CD14-positive monocyte (primary cell): ENCODE results near the gene ST8SIA1. TPM values are rescaled to one million over a fixed set of nuclear protein-coding genes. Genes with fewer than 3 reads are reported as not detected.

Experiments used
- DNase-seq, 3 donors: peaks; one replicate each; pipeline ENCODE4 v3.0.0-alpha.2; 2011 to 2022
- H2AFZ ChIP-seq: 2 replicates; pipeline ENCODE4 v1.6.0; 2012; ENCODE audit warnings: mild to moderate bottlenecking, low read depth, low read length, inconsistent platforms; ENCODE audit not compliant: insufficient read depth, poor library complexity, severe bottlenecking
- H3K27ac ChIP-seq, 2 donors: 1 replicate in 1 of 2; 2 replicates in 1 of 2; pipeline ENCODE4 v1.5.1; 2012 to 2013; ENCODE audit warnings: low read length in 2 of 2, control low read depth in 1 of 2, inconsistent platforms in 1 of 2, low read depth in 1 of 2, mild to moderate bottlenecking in 1 of 2
- H3K27me3 ChIP-seq, 2 donors: one replicate each; pipeline versions ENCODE4 v1.6.0 to v1.6.1; 2011 to 2013; ENCODE audit warnings: low read length in 2 of 2; ENCODE audit not compliant: control insufficient read depth in 2 of 2, insufficient read depth in 2 of 2
- H3K36me3 ChIP-seq, 2 donors: replicated peaks in 1 of 2; 1 replicate in 1 of 2; 2 replicates in 1 of 2; pipeline versions ENCODE4 v1.5.1 to v1.6.1; 2012 to 2013; ENCODE audit warnings: low read length in 2 of 2, control low read depth in 1 of 2, inconsistent platforms in 1 of 2, mild to moderate bottlenecking in 1 of 2; ENCODE audit not compliant: insufficient read depth in 2 of 2, control insufficient read depth in 1 of 2
- H3K4me1 ChIP-seq, 2 donors: 1 replicate in 1 of 2; 2 replicates in 1 of 2; pipeline versions ENCODE4 v1.5.1 to v1.6.1; 2012 to 2013; ENCODE audit warnings: low read length in 2 of 2, control low read depth in 1 of 2, inconsistent platforms in 1 of 2, mild to moderate bottlenecking in 1 of 2, moderate library complexity in 1 of 2; ENCODE audit not compliant: insufficient read depth in 2 of 2, control insufficient read depth in 1 of 2
- H3K4me2 ChIP-seq: replicated peaks from 2 replicates; pipeline ENCODE3; 2012; ENCODE audit warnings: low read length, moderate library complexity, mild to moderate bottlenecking; ENCODE audit not compliant: poor library complexity, severe bottlenecking; ENCODE audit errors: extremely low read depth
- H3K4me3 ChIP-seq, 3 experiments: fragments of 200-600 bp in 1 of 3; sonication (generic) in 1 of 3; replicated peaks in 1 of 3; 1 replicate in 2 of 3; 2 replicates in 1 of 3; pipeline ENCODE4 v1.5.1; 2011 to 2013; ENCODE audit warnings: low read length in 3 of 3, mild to moderate bottlenecking in 3 of 3, control low read depth in 2 of 3, low read depth in 2 of 3, inconsistent platforms in 1 of 3, moderate library complexity in 1 of 3
- H3K79me2 ChIP-seq: 2 replicates; pipeline ENCODE4 v1.6.0; 2012; ENCODE audit warnings: mild to moderate bottlenecking, control low read depth, inconsistent platforms, low read length, moderate library complexity; ENCODE audit not compliant: insufficient read depth
- H3K9ac ChIP-seq: 2 replicates; pipeline ENCODE4 v1.6.0; 2017; ENCODE audit warnings: low read length, mild to moderate bottlenecking; ENCODE audit not compliant: insufficient read depth, poor library complexity, severe bottlenecking
- H3K9me3 ChIP-seq, 2 donors: replicated peaks in 1 of 2; 1 replicate in 1 of 2; 2 replicates in 1 of 2; pipeline versions ENCODE4 v1.5.1 to v1.6.1; 2012 to 2013; ENCODE audit warnings: low read length in 2 of 2, control low read depth in 1 of 2; ENCODE audit not compliant: control insufficient read depth in 1 of 2, insufficient read depth in 1 of 2
- H4K20me1 ChIP-seq: 2 replicates; pipeline ENCODE4 v1.6.0; 2012; ENCODE audit warnings: mild to moderate bottlenecking, low read length, control low read depth, moderate library complexity; ENCODE audit not compliant: insufficient read depth
- H3K27ac Mint-ChIP-seq, 7 donors: one replicate each; pipeline ENCODE4 v1.8.0; 2020; ENCODE audit warnings: mild to moderate bottlenecking in 7 of 7, mixed read lengths in 7 of 7, moderate library complexity in 6 of 7, inconsistent platforms in 2 of 7
- H3K27me3 Mint-ChIP-seq, 3 donors: one replicate each; pipeline ENCODE4 v1.8.0; 2021 to 2022; ENCODE audit warnings: low read depth in 3 of 3, mild to moderate bottlenecking in 3 of 3, mixed read lengths in 3 of 3, moderate library complexity in 3 of 3, inconsistent platforms in 1 of 3
- H3K36me3 Mint-ChIP-seq, 2 donors: one replicate each; pipeline ENCODE4 v1.8.0; 2020; ENCODE audit warnings: mixed read lengths in 2 of 2, inconsistent platforms in 1 of 2, mild to moderate bottlenecking in 1 of 2
- H3K4me1 Mint-ChIP-seq: one replicate; pipeline ENCODE4 v1.8.0; 2020; ENCODE audit warnings: mild to moderate bottlenecking, mixed read lengths
- H3K4me3 Mint-ChIP-seq, 2 donors: one replicate each; pipeline ENCODE4 v1.8.0; 2020; ENCODE audit warnings: mild to moderate bottlenecking in 2 of 2, mixed read lengths in 2 of 2, moderate library complexity in 1 of 2
- H3K9me3 Mint-ChIP-seq, 7 donors: one replicate each; pipeline ENCODE4 v1.8.0; 2020 to 2022; ENCODE audit warnings: mixed read lengths in 7 of 7, mild to moderate bottlenecking in 6 of 7, moderate library complexity in 6 of 7, inconsistent platforms in 2 of 7
- CTCF ChIP-seq: fragments of 200-600 bp; IDR thresholded peaks from one replicate; pipeline ENCODE4 v1.8.0; 2022; ENCODE audit warnings: antibody characterized with exemption, mild to moderate bottlenecking
- WGBS: methylation state at CpG from one replicate; pipeline ENCODE4 v1.1.5; 2013; ENCODE audit warnings: missing lambda C conversion rate; ENCODE audit not compliant: insufficient coverage; 5-methylcytosine and 5-hydroxymethylcytosine counted together
- intact Hi-C, 2 donors: fragments of 100-400 bp; cut with micrococcal nuclease; formaldehyde crosslinking; loops; one replicate each; pipeline versions ENCODE4 v1.15.0 to v1.15.1; 2023
- polyA plus RNA-seq, 3 donors: library from polyadenylated mRNA; depleted of rRNA in 1 of 3; unstranded in 2 of 3; stranded (reverse) in 1 of 3; fragments of 300-500 nt in 2 of 3; fragments of >200 nt in 1 of 3; fragmentation: Illumina TruSeq in 2 of 3; gene quantifications; 1 replicate in 2 of 3; 2 replicates in 1 of 3; pipeline ENCODE4 v1.2.3, GENCODE V29; 2012 to 2021

ST8SIA1 gene
- polyA plus RNA-seq, 3 donors = not detected

- Histone ChIP-seq H3K4me3 (peak overlapping the region in 1 of 3 experiments; percentile 6), H3K4me1 (peaks cover 18 to 20% of the 10 kb centered on the region in 2 donors), H3K79me2 (no peaks in the 10 kb centered on the region), H3K9ac (no peak overlapping the region), H4K20me1 (no peaks in the 10 kb centered on the region), H3K27ac (no peak overlapping the region), H3K36me3 (no peaks in the 10 kb centered on the region), H2AFZ (no peak overlapping the region), H3K9me3 (peaks cover 0 to 3% of the 10 kb centered on the region in 2 donors), H3K27me3 (no peaks in the 10 kb centered on the region), H3K4me2 (peak overlapping the region; percentile 27)
- Mint-ChIP-seq H3K4me3 (peak overlapping the region in 1 of 2 donors; percentile 9), H3K27me3 (peaks cover 0 to 1% (median 0%) of the 10 kb centered on the region in 3 donors), H3K27ac (peak overlapping the region in 4 of 7 donors; percentile 1 to 45 (median 15)), H3K36me3 (no peaks in the 10 kb centered on the region), H3K4me1 (peaks cover 20% of the 10 kb centered on the region), H3K9me3 (peaks cover 0 to 12% (median 5%) of the 10 kb centered on the region in 7 donors)
- peak; percentile 28 to 43 (median 39) for DNase-seq
- TF ChIP-seq CTCF = no peak
- 0% methylated on average over 3 of the region's 5 CpGs for WGBS
- intact Hi-C loops = no loop called here
Measured at GRCh38 chr12:22360774-22361173, 26.3 kb upstream of the ST8SIA1 start.

- peaks cover 20% of the 10 kb centered on the region for H3K4me1 Mint-ChIP-seq
- no peak overlapping the region for H3K27ac Mint-ChIP-seq
- H3K4me2 ChIP-seq = no peak overlapping the region
- no peaks in the 10 kb centered on the region for H3K27me3 ChIP-seq
- H4K20me1 ChIP-seq = no peaks in the 10 kb centered on the region
- no peaks in the 10 kb centered on the region for H3K36me3 ChIP-seq
- H3K9me3 ChIP-seq = no peaks in the 10 kb centered on the region
- peaks cover 0 to 1% (median 0%) of the 10 kb centered on the region in 3 donors for H3K27me3 Mint-ChIP-seq
- 100% methylated on average over 2 of the region's 3 CpGs for WGBS
- H3K4me1 ChIP-seq = peaks cover 18 to 20% of the 10 kb centered on the region in 2 donors
- no peaks in the 10 kb centered on the region for H3K79me2 ChIP-seq
- H2AFZ ChIP-seq = no peak overlapping the region
- no peak for TF ChIP-seq CTCF
- no peaks in the 10 kb centered on the region for H3K36me3 Mint-ChIP-seq
- H3K4me3 ChIP-seq = no peak overlapping the region
- H3K9me3 Mint-ChIP-seq = peaks cover 0 to 2% (median 0%) of the 10 kb centered on the region in 7 donors
- no peak overlapping the region for H3K27ac ChIP-seq
- no peak overlapping the region for H3K4me3 Mint-ChIP-seq
- H3K9ac ChIP-seq = no peak overlapping the region
- intact Hi-C loops = no loop called here
- no peak for DNase-seq
Measured at GRCh38 chr12:22357531-22357930, 23.0 kb upstream of the ST8SIA1 start.
